Measurements from ENCODE around the gene KLHL9. TPM values are rescaled to one million over a fixed set of nuclear protein-coding genes. Genes with fewer than 3 reads are reported as not detected.

The KLHL9 gene
- total RNA-seq, 1 donor from 2014 or later, result 22.9 TPM

GRCh38 chr9:21336457-21336856, 1.3 kb upstream of the KLHL9 start:
- no peak for DNase-seq (ENCODE audit: low read depth)
- Histone ChIP-seq H3K27me3 (ENCODE audit: control insufficient read depth, insufficient read depth, low read length) (no peaks in the 10 kb centered on the region), H3K36me3 (ENCODE audit: control insufficient read depth, insufficient read depth, low read length) (peaks cover 5% of the 10 kb centered on the region), H3K4me3 (ENCODE audit: low read depth, low read length) (no peak overlapping the region)
- FAIRE-seq, result no peak
- no peak for TF ChIP-seq CTCF (IDR thresholded peaks at IDR 0.05; ENCODE audit: insufficient read depth, low read length, severe bottlenecking)

GRCh38 chr9:21333226-21333625, 2.0 kb downstream of the KLHL9 start:
- Histone ChIP-seq H3K36me3 (ENCODE audit: control insufficient read depth, insufficient read depth, low read length) (peaks cover 5% of the 10 kb centered on the region), H3K4me3 (ENCODE audit: low read depth, low read length) (no peak overlapping the region), H3K27me3 (ENCODE audit: control insufficient read depth, insufficient read depth, low read length) (no peaks in the 10 kb centered on the region)
- DNase-seq (ENCODE audit: low read depth), result no peak
- no peak for TF ChIP-seq CTCF (IDR thresholded peaks at IDR 0.05; ENCODE audit: insufficient read depth, low read length, severe bottlenecking)
- FAIRE-seq, result peak; percentile 32

- Histone ChIP-seq H3K27me3 (ENCODE audit: control insufficient read depth, insufficient read depth, low read length) (no peaks in the 10 kb centered on the region), H3K36me3 (ENCODE audit: control insufficient read depth, insufficient read depth, low read length) (peaks cover 5% of the 10 kb centered on the region), H3K4me3 (ENCODE audit: low read depth, low read length) (no peak overlapping the region)
- FAIRE-seq (no peak), DNase-seq (ENCODE audit: low read depth) (no peak)
- TF ChIP-seq CTCF (IDR thresholded peaks at IDR 0.05; ENCODE audit: insufficient read depth, low read length, severe bottlenecking), result no peak
These were observed 3.4 kb downstream of the KLHL9 start for GRCh38 chr9:21331676-21332402.

- peak; percentile 44 for TF ChIP-seq CTCF (IDR thresholded peaks at IDR 0.05; ENCODE audit: insufficient read depth, low read length, severe bottlenecking)
- peak; percentile 56 for DNase-seq (ENCODE audit: low read depth)
- no peaks in the 10 kb centered on the region for H3K36me3 ChIP-seq (ENCODE audit: control insufficient read depth, insufficient read depth, low read length)
- no peak overlapping the region for H3K4me3 ChIP-seq (ENCODE audit: low read depth, low read length)
- no peaks in the 10 kb centered on the region for H3K27me3 ChIP-seq (ENCODE audit: control insufficient read depth, insufficient read depth, low read length)
- FAIRE-seq, result no peak
These were observed 8.6 kb downstream of the KLHL9 start for GRCh38 chr9:21326526-21327139.

- DNase-seq (ENCODE audit: low read depth), result no peak
- H3K36me3 ChIP-seq (ENCODE audit: control insufficient read depth, insufficient read depth, low read length), result no peaks in the 10 kb centered on the region
- FAIRE-seq, result no peak
- no peak for TF ChIP-seq CTCF (IDR thresholded peaks at IDR 0.05; ENCODE audit: insufficient read depth, low read length, severe bottlenecking)
- H3K4me3 ChIP-seq (ENCODE audit: low read depth, low read length), result no peak overlapping the region
- no peaks in the 10 kb centered on the region for H3K27me3 ChIP-seq (ENCODE audit: control insufficient read depth, insufficient read depth, low read length)
These were observed 11.2 kb downstream of the KLHL9 start for GRCh38 chr9:21324047-21324446.
